Left cardiac atrium (tissue), 4 donors: ENCODE data around the gene FMNL3. TPM values are rescaled to one million over a fixed set of nuclear protein-coding genes. Genes with fewer than 3 reads are reported as not detected.
A peak's percentile ranks its signal among the peaks of the same experiment; 100 is the strongest.

Experiments used
- ATAC-seq, 2 donors: fragments of 200-7000 bp; cut with Tn5 transposase; one replicate each; pipeline ENCODE4 v1.9.1; 2020; ENCODE audit warnings: mild to moderate bottlenecking in 2 of 2, moderate library complexity in 2 of 2
- DNase-seq: peaks from one replicate; pipeline ENCODE4 v3.0.0-alpha.2; 2020
- intact Hi-C, 2 donors: fragments of 100-400 bp; cut with DNase I; formaldehyde crosslinking; loops; one replicate each; pipeline versions ENCODE4 v1.14.1 to v1.15.1; 2022 to 2023
- total RNA-seq, 2 donors: library from RNA; stranded (reverse); fragmentation: NEBNext Ultra II Directional; extraction: Animal tissue kit (Norgen Biotek cat#: 25700); gene quantifications; one replicate each; pipeline ENCODE4 v1.2.1, GENCODE V29; 2021
- donor health status: DM: no; HTN: yes; CAD: no.
- donor health status: DM: no; HTN: yes; CAD: no; lungs with severe emphysema.
- donor health status: DM: yes; HTN: yes; CAD: no.
- donor health status: Dilated cardiomyopathy.

Gene FMNL3
- total RNA-seq, 2 donors from 2014 or later, result 12.2 to 21.2 TPM

GRCh38 chr12:49687941-49688340 is 19.3 kb downstream of the FMNL3 start:
- ATAC-seq, result peak; percentile 28 to 47
- intact Hi-C loops, result no loop called here

GRCh38 chr12:49684310-49684854 is 22.8 kb downstream of the FMNL3 start:
- ATAC-seq, result no peak
- intact Hi-C loops, result no loop called here
- no peak for DNase-seq

More at GRCh38 chr12:49687941-49688340, 19.3 kb downstream of the FMNL3 start:
- DNase-seq, result no peak

DNA sequence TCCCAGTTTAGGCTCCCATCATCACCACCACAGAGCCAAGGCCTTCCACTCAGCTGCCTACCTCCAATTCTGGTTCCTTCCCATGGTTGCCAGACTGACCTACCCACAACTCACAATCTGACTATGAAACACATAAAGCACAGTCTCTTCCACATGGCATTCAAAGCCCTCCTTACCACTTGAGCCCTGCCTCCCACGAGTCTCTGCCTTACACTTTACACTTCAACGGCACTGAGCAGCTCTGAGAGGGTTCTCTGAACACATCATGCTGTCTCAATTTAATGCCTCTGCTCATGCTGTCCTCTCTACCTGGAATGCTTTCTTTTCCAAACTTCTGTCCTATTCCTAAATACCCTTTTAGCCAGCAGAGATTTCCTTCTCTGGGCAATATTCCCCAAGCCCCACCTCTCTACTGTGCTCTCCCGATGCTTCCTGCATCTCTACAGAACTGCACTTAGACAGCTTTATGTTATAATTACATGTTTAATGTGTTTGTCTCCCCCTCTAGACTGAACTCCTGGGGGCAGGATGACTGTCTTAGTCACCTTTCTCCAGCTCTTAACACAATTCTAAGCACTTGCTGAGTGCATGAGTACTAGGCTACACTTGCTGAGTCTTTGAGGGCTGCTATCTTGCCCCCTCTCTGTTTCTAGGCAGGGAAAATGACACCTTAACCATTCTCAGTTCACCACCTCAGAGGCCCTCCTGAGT is 23.5 kb downstream of the FMNL3 start:
- intact Hi-C loops, result no loop called here
- DNase-seq, result no peak
- ATAC-seq, result no peak

GRCh38 chr12:49680075-49680474 is 27.1 kb downstream of the FMNL3 start:
- intact Hi-C loops, result no loop called here
- ATAC-seq, result no peak
- DNase-seq, result no peak

- DNase-seq (no peak), ATAC-seq (no peak)
- intact Hi-C loops, result no loop called here
Measured at GRCh38 chr12:49678711-49679110, 28.5 kb downstream of the FMNL3 start.

DNA sequence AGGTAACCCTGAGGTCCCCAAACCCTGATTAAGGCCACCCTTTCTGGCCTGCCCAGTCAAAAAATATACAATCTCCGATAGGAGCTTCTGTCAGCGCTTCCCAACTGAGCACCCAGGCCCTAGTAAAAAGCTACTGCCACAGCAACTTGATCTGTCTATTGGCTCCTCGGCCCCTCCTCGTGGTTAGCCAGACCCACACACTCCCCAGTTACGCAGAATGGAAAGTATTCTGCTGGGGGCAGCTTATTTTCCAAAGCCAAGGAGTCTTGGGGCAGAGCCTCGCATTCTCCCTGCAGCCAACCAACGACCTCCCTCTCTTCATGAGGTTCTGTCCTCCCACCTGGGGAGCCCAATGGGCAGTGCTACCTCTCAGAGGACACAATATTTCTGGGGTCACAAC is 32.1 kb downstream of the FMNL3 start:
- no peak for ATAC-seq
- intact Hi-C loops, result no loop called here
- DNase-seq, result no peak

GRCh38 chr12:49674318-49674981 is 32.8 kb downstream of the FMNL3 start:
- peak; percentile 8 to 20 for ATAC-seq
- intact Hi-C loops, result no loop called here
- DNase-seq, result no peak

DNA sequence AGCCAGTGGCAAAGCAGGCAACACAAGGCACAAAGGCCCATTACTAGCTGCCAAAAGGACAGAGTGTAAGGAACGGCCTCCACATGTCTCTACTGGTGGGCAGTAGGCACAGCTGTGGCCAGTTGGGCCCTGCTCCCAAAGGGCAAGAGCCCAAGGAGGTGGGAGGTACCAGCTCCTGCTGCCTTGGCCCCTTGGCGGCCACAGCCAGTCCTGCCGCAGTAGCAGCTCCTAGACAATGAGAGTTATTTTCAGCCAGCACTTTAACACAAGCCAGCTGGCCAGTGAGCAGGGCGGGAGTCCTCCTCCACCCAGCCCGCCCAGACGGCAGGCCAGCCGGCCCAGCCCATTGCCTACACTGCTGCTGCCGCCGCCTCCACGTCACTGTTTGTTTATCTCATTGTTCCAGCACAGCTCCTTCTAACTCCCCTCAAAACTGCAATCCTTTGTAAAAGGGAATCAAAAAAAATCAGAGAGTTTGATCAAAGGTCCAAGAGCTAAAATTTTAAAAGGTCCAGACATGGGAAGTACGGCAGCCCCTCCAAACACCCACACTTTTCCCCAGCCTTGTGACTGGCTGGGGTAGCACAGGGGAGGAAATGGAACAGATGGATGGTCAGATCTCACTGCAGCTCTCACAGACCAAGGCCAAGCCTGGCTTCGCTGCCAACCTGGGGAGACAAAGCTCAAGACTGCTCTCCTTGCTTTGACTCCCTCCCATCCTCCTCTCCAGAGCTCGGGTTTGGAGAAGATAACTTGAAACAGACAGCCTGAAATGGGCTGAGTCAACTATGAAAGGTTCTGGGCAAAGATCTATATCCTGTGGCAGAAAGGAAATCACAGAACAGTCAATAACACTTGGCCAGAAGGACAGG is 33.5 kb downstream of the FMNL3 start:
- peak; percentile 93 for DNase-seq
- ATAC-seq, result peak; percentile 97
- intact Hi-C loops, result loop anchor here in 1 of 2 donors (2.0 kb wide), 1 partner anchor 33 kb away; the partner anchor contains the start of gene FMNL3

GRCh38 chr12:49672301-49673217 is 34.6 kb downstream of the FMNL3 start:
- intact Hi-C loops, result loop anchor here in 1 of 2 donors (2.0 kb wide), 1 partner anchor 34 kb away; the partner anchor contains the start of gene FMNL3
- ATAC-seq (peak in 1 of 2 donors; percentile 6), DNase-seq (no peak)

GRCh38 chr12:49671031-49671765 is 36.0 kb downstream of the FMNL3 start:
- ATAC-seq (no peak), DNase-seq (no peak)
- intact Hi-C loops, result no loop called here

DNA sequence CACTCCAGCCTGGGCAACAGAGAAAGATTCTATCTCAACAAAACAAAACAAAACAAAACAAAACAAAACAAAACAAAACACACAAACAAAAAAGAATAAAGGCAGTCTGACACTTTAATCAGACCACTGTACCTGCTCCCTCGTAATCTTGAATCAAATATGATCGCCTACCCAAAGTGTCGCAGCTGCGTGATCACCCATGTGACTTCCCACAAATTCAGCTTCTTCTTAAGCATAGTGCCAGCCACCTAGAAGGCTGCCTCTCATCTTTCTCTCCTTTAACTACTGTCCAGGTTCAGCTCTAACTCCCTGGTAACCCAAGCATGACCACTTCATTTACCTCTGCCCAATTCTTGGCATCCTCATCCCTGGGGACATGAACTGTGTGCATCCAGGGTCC is 37.4 kb downstream of the FMNL3 start:
- intact Hi-C loops, result no loop called here
- DNase-seq, result no peak
- ATAC-seq, result no peak

GRCh38 chr12:49667325-49668090 is 39.7 kb downstream of the FMNL3 start:
- intact Hi-C loops, result no loop called here
- DNase-seq (no peak), ATAC-seq (no peak)

- ATAC-seq (no peak), DNase-seq (no peak)
- intact Hi-C loops, result no loop called here
Measured at GRCh38 chr12:49666176-49666575, 41.0 kb downstream of the FMNL3 start.

- intact Hi-C loops, result no loop called here
- DNase-seq, result no peak
- ATAC-seq, result no peak
Measured at GRCh38 chr12:49665384-49665783, 41.8 kb downstream of the FMNL3 start.

DNA sequence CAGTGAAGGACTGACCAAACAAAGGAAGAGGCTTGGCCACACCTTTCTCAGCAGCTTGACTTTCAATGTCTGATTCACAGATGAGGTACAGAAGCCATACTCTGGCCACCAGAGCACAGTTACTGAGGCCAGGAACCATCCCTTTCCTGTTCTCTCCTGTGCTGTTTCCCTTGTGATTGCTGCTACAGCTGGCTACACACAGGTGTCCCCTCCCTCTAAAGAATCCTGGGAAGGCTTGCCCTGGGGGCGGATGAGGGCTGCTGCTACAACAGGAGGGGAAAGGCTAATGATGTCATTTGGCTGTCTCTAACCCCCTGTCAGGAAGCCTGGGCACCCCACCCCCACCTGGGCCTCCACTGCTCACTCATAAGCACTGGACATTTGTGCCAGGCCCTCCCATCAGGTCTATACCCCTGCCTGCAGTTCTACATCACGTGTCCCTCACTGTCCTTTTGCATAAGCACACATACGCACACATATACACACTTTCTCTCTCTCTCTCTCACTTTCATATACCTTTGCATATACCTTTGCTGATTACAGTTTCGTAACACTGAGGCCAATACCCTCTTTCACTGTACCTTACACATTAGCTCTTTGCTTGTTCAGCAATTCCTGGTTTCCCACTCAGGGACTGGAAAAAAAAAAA is 42.5 kb downstream of the FMNL3 start:
- DNase-seq (no peak), ATAC-seq (peak; percentile 3 to 17)
- intact Hi-C loops, result loop anchor here in 1 of 2 donors (5.0 kb wide), 1 partner anchor 38 kb away; no protein-coding TSS in a partner anchor

DNA sequence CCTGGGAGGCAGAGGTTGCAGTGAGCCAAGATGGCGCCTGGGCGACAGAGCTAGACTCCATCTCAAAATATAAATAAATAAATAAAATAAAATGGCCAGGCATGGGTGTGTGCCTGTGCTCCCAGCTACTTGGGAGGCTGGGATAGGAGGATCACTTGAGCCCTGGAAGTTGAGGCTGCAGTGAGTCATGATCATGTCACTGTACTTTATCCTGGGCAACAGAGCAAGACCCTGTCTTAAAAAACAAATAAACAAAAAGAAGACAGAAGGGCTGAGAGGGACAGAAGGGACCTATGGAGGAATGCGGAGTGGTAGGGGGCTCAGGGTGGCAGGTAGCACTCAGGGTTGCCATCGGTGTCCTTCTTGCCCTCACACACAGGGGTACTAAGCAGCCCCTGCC is 43.0 kb downstream of the FMNL3 start:
- intact Hi-C loops, result loop anchor here in 1 of 2 donors (5.0 kb wide), 1 partner anchor 38 kb away; no protein-coding TSS in a partner anchor
- DNase-seq, result no peak
- no peak for ATAC-seq
